HCEC 1CT (cell line): ENCODE results near the gene AMT.
"Not testable (repeated sequence)": the region's sequence is repeated elsewhere in the genome, so short reads cannot be mapped to it uniquely, and the experiment has no call there.

Experiments
- DNase-seq: peaks from one replicate; pipeline ENCODE4 v3.0.0-alpha.2; 2017

AMT gene

DNA sequence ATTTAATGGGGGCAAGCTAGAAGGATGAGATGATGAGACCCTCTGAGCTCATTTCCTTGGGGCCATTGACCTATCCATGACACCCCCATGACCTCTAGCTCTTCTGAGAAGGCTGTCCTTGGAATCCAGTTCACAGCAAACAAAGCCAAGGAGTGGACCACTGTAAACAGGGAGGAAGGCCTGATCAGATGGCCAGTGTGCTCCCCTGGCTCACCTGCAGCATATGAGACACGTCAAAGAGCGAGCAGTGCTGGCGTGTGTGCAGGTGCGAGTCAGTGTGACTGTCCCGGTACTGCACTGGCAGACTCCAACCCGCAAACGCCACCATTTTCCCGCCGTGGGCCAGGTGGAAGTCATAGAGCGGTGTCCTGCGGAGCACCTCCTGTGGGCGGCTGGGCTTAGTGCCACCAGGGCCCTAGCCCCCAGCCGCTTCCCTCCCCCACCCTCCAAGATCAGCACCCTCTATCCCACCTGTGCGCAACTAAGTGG, 339 bp downstream of the AMT start:
- no peak for DNase-seq

DNA sequence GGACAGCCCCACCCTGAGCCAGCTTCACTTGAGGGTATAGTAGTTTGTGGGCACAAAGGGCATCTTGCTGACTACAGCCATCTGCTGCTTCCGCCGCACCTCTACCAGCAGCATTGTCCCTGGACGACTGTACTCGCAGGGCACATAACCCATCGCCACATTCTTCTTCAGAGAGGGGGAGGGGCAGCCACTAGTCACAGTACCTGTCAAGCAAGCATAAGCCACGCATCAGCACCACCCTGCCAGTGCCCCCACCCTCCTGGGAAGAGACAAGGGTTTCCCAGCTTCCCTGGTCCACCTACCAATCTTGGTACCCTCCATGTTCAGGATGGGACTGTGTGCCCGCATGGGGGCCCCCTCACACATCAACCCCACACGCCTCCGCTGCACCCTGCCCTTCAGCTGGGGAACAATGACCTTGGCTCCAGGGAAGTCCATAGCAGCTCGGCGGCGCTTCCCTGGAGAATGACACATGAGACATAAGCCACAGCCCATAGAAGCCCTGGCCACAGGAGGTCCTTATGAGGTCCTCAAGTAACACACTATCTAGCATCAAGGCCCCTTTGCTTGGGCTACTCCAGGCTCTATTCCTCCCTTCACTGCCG, 4.7 kb downstream of the AMT start:
- DNase-seq = no peak

DNA sequence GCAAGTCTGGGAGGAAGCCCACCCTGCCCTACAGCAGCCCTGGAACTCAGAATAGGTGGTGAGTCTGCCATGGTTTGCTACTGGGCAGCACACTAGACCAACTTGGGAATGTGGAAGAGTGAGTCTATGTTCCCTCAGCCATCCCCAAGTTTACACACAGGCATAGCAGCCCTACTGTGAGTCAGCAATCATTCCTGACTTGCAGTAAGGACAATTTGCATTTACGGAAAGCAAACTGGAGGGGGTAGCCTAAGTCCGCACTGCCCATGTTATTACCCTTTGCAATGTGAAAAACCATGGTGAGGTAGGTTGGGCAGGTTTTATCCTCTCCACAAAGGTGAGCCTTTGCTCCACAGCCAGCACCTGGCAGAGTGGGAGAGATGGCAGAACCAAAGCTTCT, 5.4 kb downstream of the AMT start:
- no peak for DNase-seq

DNA sequence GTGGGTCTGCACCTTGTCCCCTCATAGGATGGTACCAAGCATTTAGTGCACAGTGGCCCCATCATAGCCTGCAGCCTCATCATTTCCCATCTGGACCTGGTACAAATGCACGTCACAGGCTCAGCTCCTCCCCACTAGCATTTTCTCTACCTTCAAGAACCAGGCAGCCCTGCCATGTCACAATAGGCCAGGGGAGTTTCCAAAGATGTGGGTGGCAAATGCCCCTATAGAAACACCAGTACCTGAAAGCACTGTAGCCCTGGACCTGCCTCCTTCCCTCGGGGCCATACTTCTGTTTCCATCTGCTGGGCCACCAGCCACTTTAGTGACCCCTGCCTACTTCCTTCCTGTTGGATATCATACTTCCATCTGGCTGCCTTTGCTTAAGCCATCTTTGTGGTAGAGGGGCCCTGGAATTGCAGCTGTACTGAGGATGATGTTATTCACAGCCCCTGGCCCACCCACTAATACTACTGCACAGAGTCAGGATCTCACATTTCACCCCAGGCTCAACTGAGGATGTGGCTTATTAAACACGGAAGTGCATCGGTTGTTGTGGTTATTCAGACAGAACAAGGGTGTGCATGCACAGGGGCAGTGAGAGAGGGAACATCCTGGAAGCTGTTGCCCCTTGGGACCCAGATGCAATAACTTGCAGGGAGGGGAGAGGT, 6.2 kb downstream of the AMT start:
- DNase-seq = no peak

DNA sequence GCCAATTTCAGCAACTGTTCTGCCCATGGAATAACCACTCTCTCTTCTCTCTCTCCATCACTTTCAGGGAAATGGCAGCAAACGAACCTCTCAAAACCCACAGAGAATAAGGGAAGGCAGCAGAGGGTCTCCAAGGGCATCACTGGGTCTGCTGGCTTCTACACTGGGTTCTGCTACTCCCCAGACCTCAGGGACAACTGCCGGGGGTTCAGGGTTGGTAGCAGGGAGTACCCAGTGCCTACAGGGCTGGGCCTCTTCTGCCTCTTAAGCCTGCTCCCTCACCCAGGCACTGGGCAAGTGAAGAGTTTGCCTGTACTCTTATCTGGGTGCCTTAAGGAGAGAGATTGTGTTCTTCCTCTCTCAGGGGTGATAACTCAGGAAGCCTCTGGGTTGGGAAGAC, 7.5 kb downstream of the AMT start:
- no peak for DNase-seq

DNA sequence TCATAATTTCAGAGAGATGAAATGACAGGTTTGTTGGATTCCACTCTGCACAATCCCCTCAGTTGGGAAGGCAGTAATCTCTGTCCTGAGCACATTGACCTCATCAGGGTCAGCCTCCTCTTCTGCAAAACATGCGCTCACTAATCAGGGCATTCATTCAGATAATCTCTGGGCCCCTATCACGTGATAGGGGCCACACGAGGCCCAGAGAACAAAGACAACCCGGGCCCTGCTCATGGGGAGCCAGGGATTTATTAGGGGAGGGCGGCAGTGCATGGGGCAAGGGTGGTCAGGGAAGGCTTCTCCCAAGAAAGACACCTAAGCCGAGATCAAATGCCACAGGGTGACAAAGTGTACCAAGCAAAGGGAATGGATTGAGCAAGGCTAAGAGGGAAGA, 8.9 kb downstream of the AMT start:
- DNase-seq = no peak

DNA sequence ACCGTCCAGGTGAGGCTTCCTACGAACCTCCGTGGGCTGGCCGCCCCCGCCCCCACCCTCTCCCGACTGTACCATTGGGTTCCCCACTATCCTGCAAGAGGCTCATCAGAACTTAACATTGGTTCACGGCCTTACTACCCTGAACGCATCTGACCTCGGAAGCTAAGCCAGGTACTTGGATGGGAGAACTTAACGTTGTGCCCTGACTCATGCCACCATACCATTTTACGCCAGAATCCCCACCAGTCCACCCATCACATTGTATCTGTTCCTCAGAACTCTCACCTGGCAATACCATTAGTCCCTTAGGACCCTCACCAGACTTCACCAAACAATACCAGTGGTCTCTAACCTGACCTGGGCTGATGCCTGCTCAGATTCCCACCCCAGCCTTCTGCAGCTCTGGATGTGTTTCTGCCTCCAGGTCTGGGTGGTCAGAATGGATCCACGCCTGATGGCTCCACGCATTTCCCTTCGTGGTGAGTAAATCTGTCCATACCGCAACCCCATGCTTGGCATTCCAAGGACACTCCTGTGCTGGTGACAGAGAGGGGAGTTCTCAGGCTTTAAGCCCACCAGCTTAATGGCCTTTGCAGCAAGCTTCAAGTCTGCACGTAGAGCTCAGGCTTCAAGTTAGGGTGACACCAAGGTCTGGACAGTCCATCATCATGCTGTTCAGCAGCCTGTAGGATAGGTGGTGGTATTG, 9.5 kb downstream of the AMT start:
- DNase-seq = no peak

DNA sequence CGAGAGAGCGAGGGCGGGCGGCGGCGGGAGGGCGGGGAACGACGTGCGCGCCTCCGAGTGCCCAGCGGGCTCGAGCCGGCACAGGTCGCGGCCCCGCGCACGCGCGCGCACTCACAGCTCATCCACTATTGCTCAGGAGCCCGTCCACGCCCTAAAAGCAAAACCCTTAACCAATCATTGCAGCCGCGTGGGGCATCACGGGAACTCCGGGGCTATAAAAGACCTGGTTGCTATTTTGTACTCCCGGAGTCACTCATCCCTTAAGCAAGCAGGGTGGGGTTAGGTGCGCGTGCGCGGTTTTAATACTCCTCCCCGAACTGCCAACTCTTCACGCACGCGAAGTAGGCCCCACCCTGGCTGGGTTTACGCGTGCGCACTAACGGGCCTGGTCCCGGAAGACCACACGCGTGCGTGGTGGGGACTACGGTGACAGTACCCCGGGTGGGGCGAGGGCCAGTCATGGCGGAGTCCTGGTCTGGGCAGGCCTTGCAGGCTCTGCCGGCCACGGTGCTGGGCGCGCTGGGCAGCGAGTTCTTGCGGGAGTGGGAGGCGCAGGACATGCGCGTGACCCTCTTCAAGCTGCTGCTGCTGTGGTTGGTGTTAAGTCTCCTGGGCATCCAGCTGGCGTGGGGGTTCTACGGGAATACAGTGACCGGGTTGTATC, 10.2 kb downstream of the AMT start, which contains the start of the genes RHOA and TCTA:
RHOA (minus strand) TSS at position 9 of the 664 bp plus-strand sequence. CDS start 36,387 bp downstream, outside the sequence.
TCTA (plus strand) TSS at position 456 of the 664 bp plus-strand sequence; CDS start at position 460, 4 bp downstream.
- peak; percentile 100 for DNase-seq

DNA sequence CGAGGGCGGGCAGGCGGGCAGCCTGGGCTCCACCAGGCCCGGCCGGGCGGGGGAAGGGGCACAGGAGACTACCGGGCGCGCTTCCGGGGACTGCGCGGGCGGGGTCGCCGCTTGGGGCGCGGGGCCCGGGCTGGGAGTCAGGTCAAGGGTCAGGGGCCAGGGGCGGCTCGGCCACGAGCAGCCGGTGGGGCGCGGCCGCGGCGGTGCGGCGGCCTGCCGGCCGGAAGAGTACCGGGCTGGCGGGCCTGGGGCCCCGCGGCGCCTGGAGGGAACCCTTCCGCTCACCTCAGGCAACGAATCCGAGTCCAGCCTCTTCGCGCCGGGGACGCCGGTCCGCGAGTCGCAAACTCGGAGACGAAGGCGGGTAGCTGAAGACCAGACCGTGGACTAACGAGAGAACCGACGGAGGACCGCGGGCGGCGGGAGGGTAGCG, 10.7 kb downstream of the AMT start:
- DNase-seq = peak; percentile 39

DNA sequence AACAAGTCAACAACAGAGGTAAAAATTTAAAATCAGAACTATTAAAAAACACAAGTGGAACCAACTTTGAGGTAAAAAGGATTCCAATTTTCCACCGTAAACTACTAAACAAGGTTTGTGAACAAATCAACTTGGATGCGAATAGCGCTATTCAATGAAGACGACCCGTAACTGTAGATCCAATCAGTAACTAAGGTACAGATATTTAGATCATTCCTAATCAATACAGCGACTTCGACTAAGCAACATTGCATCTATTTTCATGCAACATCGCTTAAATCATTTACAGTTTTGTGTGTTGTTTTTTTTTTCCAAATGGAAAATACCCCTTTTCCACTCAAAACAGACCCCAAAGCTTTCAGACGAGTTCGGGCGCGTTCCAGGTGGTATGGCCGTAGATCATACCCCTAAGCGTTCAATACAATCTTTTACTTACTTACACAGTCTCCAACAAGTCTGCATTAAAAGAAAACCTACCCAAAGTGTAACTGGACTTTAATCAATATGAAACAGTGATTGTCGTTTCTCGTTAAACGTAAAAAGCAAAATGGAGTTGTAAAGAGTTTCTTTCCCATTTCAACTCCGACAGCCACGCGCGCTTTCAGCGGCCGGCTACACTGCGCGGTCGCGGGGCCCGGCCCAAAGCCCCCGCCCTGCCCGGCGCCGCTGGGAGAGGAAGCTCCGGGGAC, 11.3 kb downstream of the AMT start:
- DNase-seq = no peak

DNA sequence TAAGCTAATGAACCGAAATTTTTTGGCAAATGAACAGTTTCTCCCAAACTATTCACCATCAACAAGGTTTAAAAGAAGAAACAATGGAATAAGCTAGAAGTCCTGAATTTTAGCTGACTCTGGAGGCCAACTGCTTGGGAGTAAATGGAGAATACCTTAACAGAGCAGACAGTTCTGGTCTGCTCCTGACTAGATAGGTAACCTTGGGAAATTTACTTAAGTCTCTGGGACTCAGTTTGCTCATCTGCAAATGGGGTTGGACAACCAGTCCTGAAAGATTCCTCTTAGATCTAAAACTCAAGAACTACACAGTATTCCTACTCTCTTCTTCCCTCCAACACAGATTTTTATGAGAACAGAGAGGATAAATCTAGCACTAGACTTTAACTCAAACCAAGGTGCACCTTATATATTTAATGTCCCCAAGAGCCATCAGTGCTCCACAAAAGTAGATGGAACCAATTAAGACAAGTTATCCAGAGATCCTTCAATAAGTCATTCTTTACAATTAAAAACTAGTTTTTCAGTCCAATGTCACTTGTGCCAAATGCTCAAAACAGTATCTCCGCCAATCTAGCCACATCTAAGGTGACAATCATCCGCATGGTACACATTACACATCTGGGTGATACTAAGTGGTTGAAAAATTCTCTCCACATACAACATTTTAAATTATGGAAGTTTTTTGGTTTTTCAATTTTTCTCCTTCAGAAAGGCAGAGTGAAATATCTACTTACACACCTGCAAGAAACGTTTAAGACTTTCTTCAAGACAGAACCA, 12.0 kb downstream of the AMT start:
- DNase-seq = no peak

DNA sequence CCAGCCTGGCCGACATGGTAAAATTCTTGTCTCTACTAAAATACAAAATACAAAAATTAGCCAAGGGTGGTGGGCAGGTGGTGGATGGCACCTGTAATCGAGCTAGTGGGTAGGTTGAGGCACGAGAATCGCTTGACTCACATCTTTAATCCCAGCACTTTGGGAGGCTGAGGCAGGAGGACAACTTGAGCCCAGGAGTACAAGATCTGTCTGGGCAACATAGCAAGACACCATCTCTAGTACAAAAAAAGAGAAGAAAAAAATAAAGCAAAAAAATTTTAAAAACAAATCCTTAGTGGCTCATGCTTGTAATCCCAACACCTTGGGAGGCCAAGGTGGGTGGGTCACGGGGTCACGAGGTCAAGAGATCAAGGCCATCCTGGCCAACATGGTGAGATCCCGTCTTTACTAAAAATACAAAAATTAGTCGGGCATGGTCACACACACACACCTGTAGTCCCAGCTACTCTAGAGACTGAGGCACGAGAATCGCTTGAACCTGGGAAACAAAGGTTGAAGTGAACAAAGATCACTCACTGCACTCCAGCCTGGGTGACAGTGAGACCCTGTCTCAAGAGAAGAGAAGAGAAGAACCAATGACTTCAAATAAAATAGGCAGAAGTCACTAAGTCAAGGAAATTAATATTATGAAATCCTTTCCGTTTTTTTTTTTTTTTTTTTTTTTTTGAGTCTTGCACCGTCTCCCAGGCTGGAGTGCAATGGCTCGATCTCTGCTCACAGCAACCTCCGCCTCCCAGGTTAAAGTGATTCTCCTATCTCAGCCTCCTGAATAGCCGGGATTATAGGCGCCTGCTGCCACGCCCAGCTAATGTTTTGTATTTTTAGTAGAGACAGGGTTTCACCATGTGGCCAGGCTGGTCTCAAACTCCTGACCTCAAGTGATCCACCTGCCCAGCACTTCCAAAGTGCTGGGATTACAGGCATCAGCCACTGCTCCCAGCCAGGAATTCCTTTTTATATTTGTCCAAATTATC, 15.4 kb downstream of the AMT start:
- DNase-seq = no peak

DNA sequence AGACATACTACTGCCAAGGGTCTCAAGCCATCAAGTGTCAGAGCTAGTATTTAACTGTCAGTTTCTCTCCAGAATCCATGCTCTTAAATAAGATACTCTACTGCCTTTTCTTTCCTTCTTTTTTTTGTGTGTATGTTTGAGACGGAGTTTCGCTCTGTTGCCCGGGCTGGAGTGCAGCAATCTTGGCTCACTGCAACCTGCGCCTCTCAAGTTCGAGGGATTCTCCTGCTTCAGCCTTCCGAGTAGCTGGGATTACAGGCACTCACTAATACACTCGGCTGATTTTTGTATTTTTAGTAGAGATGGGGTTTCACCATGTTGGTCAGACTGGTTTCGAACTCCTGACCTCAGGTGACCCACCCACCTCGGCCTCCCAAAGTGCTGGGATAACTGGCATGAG, 16.7 kb downstream of the AMT start:
- DNase-seq = not testable (repeated sequence)

DNA sequence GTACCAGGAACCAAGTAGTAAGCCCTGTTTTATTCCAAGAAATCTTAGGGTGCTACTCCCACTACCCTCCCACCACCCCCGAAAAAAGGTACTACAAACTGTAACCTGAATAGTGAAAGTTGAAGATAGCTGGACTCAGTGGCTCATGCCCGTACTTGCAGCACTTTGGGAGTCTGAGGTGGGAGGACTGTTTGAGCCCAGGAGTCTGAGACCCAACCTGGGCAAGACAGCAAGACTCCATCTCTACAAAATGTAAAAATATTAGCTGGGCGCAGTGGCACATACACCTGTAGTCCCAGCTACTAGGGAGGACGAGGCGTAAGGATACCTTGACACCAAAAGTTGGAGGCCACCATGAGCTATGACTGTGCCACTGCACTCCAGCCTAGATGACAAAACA, 18.4 kb downstream of the AMT start:
- no peak for DNase-seq

DNA sequence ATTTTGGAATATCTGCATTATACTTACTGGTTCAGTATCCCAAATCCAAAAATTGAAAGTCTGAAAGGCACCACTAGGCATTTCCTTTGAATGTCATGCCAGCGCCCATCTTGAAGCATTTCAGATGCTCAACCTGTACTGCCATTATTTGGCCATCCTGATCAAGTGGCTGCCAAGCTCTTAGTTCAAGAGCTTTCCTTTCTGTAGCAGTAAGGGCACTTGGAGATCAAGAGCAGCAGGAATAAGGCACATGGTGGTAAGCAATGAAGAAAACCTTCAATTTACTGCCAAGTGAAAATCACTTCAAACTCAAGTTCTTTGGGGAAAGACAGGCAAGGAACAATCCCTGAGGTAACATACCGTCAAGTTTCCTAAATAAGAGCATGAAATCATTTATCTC, 20.5 kb downstream of the AMT start:
- DNase-seq = no peak

DNA sequence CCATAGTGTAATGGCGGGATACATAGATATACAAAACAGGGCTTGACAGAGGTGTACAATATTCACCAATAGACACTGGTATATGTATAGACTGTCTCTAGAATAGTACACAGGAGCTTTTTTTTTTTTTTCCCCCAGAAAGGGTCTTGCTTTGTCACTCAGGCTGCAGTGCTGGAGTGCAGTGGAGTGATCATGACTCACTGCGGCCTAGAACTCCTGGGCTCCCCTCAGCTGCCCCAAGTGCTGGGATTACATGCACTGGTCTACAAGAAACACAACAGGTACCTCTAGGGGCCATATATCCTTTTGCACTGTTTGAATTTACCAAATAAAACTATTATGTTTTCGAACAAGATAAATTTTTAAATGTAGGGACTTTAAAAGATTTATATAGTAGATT, 22.8 kb downstream of the AMT start:
- no peak for DNase-seq

DNA sequence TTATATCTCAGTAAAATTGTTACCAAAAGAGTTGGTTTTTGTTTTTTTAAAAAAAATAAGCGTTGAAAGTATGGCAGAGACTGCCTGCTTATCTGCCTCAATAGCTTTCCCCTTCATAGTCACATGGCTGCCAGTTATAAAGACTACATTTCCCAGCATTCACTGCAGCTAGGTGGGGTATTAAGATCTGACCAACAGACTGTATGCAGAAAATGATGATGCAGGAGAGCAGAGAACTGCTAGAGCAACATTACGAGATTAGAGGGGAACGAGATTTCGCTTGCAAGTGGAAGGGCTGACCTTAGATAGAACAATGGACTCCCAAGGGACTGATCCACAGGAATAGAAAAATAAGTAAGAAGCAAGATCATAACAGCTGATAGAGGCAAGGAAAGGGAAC, 24.8 kb downstream of the AMT start:
- no peak for DNase-seq

DNA sequence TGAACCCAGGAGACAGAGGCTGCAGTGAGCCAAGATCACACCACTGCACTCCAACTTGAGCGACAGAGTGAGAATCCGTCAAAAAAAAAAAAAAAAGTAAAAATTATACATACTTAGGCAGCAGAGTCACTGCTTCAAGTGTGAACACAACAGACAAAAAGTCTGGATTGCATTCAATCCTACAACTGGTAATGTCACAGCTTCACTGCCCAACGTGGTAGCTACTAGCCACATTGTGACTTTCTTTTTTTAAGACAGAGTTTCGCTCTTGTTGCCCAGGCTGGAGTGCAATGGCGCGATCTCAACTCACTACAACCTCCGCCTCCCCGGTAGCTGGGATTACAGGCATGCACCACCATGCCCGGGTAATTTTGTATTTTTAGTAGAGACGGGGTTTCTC, 31.0 kb downstream of the AMT start:
- DNase-seq = not testable (repeated sequence)

DNA sequence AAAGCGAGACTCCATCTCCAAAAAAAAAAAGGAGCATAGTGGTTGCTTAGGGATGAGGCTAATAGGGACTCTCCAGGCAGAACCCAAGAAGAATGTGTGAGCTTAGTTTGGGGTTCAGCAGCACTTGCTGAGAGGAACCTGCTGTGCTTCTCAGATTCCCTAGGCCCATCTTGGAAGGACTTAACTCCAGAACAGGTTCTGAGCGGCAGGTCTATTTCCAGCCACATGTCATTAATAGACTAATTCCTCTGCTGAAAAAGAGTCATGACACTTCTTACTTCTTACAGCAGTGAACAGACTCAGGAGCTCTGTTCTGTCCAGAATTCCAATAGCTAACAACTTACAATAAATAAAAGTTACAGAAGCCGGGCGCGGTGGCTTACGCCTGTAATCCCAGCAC, 33.0 kb downstream of the AMT start:
- no peak for DNase-seq

DNA sequence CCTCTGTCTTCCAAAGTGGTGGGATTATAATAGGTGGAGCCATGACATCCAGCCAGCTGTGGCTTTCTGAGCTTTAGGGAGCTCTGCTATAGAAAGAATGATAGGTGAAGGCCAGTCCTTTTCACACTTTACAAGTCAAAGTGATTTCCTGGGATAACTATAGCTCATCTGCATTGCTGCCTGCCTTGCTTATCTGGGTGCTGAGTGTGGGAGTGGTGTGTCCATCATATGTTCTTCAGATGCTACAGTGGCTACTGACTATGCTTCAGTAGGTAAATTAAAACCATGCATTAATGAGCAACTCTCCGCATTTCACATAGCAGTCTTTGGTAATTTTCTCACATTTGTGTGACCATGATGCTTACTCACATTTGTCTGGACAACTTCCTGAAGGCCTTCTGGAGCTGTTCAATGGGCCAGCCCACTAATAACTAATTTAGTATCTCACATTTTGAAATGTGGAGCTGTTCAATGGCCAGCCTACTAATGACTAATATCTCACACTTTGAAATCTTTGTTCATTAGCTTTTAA, 33.9 kb downstream of the AMT start:
- no peak for DNase-seq
